HG02885 (cell line): ENCODE measurements around the gene RAVER1.
"Not testable (repeated sequence)": the region's sequence is repeated elsewhere in the genome, so short reads cannot be mapped to it uniquely, and the experiment has no call there.

Source experiments
- ATAC-seq: cut with Tn5 transposase; IDR thresholded peaks from one replicate; pipeline ENCODE4 v1.9.1; 2021; ENCODE audit warnings: mild to moderate bottlenecking; ENCODE audit not compliant: unreplicated experiment, poor library complexity

The RAVER1 gene

DNA sequence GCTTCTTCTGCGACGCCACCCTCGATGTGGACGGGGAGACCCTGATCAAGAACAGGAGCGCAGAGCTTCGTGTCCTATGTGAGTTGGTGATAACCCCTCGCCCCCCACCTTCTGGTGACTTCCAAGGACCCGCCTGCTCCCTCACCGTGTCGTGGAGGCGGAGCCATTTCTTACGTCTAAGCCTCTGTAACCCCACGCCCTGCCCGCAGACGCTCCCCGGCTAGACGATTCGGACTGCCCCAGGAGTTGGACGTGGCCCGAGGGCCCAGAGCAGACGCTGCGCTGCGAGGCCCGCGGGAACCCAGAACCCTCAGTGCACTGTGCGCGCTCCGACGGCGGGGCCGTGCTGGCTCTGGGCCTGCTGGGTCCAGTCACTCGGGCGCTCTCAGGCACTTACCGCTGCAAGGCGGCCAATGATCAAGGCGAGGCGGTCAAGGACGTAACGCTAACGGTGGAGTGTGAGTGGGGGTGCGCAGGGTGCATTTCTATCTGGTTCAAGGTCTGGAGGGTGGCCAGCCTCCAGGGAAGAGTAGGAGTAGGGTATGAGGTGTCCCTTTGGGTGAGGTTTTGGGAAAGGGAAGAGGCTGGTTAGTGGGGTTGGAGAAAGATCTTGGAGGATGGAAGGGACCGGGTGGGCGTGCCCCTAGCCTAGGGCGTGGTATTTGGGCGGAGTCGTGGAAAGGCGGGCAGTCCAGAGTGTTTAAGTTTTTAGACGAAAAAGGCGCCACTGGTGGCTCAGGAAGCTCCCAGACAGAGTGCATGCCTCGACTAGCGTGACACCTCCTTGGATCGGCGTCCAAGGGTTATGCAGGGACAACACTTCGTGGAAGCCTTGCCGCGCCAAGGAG is 40.3 kb downstream of the RAVER1 start:
- no peak for ATAC-seq

- peak; percentile 65 for ATAC-seq
Observed at GRCh38 chr19:10292206-10292788, 41.0 kb downstream of the RAVER1 start.

DNA sequence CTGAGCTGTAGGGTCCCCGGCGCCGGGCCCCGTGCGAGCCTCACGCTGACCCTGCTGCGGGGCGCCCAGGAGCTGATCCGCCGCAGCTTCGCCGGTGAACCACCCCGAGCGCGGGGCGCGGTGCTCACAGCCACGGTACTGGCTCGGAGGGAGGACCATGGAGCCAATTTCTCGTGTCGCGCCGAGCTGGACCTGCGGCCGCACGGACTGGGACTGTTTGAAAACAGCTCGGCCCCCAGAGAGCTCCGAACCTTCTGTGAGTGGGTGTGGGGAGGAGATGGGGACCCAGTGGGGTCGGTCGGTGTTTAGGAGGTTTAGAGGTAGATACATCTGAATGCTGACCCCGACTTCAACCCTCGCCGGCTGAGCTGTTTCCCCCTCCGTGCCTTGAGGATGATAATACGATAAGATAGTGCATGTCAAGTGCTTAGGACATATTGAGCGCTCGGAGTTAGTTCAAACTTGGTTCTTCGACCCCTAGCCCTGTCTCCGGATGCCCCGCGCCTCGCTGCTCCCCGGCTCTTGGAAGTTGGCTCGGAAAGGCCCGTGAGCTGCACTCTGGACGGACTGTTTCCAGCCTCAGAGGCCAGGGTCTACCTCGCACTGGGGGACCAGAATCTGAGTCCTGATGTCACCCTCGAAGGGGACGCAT is 41.6 kb downstream of the RAVER1 start:
- ATAC-seq = no peak

DNA sequence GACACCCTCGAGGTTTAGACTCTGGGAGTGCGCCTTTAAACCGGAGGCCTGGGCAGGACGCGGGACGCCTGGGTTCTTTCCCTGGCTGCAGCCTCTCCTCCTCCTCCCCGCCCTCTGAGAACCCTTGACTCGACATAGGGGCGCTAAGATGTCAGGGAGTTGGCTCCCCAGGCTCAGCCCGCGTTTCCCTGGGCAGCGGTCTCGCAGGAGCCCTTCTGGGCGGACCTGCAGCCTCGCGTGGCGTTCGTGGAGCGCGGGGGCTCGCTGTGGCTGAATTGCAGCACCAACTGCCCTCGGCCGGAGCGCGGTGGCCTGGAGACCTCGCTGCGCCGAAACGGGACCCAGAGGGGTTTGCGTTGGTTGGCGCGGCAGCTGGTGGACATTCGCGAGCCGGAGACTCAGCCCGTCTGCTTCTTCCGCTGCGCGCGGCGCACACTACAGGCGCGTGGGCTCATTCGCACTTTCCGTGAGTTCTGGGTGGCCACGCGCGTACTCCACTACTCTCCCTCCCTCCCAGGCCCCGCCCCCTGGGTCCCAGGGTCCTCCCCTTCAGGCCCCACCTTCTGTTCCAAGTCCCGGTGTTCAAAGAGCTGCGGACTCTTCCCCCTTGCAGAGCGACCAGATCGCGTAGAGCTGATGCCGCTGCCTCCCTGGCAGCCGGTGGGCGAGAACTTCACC is 42.3 kb downstream of the RAVER1 start:
- no peak for ATAC-seq

DNA sequence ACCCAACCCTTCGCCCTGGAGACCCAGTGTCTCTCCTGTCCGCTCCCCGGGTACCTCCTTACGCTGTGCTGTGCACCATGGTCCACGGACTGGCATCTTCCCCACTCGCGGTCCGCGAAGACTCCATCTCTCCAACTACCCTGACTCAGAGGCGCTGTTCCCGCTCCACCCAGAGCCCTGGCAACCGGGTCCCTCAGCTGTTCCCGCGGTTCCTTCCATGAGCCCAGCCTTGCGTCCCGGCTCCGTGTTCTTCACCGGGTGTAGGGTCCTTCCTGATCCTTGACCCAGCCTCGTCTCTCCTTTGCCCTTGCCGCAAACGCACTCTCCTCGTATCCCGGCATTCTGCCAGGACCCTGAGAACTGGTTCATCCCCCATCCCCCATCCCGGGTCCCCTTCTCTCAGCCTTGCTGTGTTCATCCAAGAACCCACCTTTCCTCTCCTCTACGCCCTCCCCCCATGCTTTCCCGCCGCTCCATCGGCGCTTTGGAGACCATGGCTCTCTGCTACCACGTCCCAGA is 42.9 kb downstream of the RAVER1 start:
- ATAC-seq = no peak

DNA sequence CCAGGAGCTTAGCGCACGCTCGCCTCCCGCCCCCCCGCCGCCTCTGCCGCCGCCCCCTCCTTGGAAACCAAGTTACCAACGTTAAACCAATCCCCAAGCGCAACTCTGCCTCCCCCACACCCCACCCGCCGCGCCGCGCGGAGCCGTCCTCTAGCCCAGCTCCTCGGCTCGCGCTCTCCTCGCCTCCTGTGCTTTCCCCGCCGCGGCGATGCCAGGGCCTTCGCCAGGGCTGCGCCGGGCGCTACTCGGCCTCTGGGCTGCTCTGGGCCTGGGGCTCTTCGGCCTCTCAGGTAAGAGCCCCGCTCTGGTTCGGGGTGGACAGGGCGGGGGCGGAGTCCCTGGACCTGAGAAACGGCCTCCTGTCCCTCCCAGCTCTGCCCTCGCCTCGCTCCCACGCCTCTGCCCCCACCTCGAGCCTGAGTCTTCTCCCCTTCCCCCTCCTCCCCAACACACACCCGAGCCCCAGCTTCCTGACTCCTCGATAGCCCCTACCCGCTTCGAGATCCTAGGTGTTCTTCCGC is 43.4 kb downstream of the RAVER1 start, which contains the start of gene ICAM5:
ICAM5 (plus strand) TSS at position 117 of the 521 bp plus-strand sequence; CDS start at position 209, 92 bp downstream.
- ATAC-seq = no peak

DNA sequence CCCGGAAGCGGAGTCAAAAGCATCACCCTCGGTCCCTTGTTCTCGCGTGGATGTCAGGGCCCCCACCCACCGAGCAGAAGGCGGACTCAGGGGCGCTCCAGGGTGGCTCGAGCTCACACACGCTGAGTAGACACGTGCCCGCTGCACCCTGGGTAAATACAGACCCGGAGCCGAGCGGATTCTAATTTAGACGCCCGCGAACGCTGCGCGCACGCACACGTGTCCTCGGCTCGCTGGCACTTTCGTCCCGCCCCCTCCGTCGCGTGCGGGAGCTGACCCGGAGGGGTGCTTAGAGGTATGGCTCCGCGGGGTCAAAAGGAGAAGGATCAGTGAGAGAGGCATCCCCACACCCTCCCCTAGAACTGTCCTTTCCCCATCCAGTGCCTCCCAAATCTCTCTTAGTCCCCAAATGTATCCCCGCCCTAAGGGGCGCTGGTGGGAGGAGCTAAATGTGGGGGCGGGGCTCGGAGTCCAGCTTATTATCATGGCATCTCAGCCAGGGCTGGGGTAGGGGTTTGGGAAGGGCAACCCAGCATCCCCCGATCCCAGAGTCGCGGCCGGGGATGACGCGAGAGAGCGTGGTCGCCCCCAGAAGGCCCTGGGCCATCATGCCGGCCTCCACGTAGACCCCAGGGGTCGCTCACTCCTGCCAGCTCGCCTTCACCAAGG is 44.0 kb downstream of the RAVER1 start:
- ATAC-seq = no peak

DNA sequence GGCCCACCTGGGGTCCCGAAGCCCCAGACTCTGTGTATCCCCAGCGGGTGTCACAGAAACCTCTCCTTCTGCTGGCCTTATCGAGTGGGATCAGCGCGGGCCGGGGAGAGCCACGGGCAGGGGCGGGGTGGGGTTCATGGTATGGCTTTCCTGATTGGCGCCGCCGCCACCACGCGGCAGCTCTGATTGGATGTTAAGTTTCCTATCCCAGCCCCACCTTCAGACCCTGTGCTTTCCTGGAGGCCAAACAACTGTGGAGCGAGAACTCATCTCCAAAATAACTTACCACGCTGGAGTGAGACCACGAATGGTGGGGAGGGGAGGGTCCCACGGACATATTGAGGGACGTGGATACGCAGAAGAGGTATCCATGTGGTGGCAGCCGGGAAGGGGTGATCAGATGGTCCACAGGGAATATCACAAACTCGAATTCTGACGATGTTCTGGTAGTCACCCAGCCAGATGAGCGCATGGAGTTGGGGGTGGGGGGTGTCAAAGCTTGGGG is 44.6 kb downstream of the RAVER1 start:
- no peak for ATAC-seq

DNA sequence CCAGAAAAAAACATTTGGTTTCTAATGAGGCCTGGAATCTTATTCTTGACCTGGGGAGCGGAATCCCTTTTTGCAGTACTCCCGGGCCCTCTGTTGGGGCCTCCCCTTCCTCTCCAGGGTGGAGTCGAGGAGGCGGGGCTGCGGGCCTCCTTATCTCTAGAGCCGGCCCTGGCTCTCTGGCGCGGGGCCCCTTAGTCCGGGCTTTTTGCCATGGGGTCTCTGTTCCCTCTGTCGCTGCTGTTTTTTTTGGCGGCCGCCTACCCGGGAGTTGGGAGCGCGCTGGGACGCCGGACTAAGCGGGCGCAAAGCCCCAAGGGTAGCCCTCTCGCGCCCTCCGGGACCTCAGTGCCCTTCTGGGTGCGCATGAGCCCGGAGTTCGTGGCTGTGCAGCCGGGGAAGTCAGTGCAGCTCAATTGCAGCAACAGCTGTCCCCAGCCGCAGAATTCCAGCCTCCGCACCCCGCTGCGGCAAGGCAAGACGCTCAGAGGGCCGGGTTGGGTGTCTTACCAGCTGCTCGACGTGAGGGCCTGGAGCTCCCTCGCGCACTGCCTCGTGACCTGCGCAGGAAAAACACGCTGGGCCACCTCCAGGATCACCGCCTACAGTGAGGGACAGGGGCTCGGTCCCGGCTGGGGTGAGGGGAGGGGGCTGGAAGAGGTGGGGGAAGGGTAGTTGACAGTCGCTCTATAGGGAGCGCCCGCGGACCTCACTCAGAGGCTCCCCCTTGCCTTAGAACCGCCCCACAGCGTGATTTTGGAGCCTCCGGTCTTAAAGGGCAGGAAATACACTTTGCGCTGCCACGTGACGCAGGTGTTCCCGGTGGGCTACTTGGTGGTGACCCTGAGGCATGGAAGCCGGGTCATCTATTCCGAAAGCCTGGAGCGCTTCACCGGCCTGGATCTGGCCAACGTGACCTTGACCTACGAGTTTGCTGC is 46.3 kb downstream of the RAVER1 start, which contains the start of gene ICAM4:
ICAM4 (plus strand) TSS at position 153 of the 935 bp plus-strand sequence; CDS start at position 211, 58 bp downstream.
- ATAC-seq = no peak

DNA sequence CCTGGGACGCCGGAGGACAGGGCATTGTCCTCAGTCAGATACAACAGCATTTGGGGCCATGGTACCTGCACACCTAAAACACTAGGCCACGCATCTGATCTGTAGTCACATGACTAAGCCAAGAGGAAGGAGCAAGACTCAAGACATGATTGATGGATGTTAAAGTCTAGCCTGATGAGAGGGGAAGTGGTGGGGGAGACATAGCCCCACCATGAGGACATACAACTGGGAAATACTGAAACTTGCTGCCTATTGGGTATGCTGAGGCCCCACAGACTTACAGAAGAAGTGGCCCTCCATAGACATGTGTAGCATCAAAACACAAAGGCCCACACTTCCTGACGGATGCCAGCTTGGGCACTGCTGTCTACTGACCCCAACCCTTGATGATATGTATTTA is 47.9 kb downstream of the RAVER1 start:
- no peak for ATAC-seq

GRCh38 chr19:10284960-10285278 is 48.4 kb downstream of the RAVER1 start:
- ATAC-seq = no peak

GRCh38 chr19:10284065-10284959 is 49.0 kb downstream of the RAVER1 start:
- ATAC-seq = no peak

- ATAC-seq = no peak
Observed at GRCh38 chr19:10283301-10284064, 49.8 kb downstream of the RAVER1 start.

GRCh38 chr19:10282043-10282442 is 51.3 kb downstream of the RAVER1 start:
- ATAC-seq = not testable (repeated sequence)

DNA sequence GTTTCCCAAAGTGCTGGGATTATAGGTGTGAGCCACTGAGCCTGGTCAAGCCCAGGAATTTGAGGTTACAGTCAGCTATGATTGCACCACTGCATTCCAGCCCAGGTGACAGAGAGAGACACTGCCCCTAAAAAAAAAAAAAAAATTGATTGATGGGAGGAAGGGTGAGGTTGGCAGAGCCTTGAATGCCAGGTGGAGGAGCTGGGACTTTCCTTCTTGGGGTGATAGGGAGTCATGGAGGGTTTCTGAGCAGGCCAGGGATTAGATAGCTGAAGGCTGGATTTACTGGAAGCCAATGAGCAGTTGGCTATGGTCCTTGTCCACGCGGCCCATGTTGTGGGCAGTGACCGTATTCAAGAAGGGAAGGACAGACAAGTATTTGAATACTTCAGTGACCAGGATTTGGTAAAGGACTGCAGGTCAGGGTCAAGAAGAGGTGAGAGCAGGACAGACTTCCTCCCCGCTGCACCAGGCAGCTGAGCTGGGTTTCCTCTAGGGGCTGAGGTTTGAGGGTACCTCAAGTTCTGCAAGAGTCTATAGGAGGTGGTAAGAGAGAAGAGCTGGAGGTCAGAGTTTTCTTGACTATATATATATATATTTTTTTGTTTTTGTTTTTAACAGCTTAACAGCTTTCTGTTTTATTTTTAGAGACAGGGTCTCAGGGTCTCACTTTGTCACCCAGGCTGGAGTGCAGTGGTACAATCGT is 53.4 kb downstream of the RAVER1 start:
- ATAC-seq = no peak

GRCh38 chr19:10278935-10279334 is 54.4 kb downstream of the RAVER1 start:
- no peak for ATAC-seq
